ENCODE results near the gene HTR2C.

DNA sequence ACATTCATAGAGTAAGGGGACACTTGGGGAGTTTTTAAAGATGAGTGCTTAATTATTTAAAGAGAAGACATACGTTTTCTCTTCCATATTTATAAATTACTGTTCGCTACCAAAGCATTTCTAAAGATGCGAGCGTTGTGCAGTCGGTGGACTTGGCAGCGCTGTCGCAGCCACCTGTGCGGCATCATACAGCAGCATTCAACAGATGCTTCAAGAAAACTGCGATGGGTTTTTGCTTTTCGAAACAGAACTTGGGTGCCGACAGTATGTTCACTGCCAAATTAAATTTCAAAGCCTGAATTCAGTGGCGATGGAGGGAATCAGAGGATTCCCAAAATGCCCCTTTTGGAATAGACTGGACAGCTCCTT is 1.6 kb upstream of the HTR2C start:
- no peak for TF ChIP-seq GATA2 (IDR thresholded peaks at IDR 0.05; ENCODE audit: low read depth, low read length)
- no peak for TF ChIP-seq GATA3 (IDR thresholded peaks at IDR 0.05; ENCODE audit: low read depth, low read length)
